ENCODE results near the gene CBLL2. TPM values are rescaled to one million over a fixed set of nuclear protein-coding genes. Genes with fewer than 3 reads are reported as not detected.

Gene CBLL2
- total and polyA plus RNA-seq, 2 donors (not counting 3 experiments of a cell fraction or from before 2014, with no cell fraction given) = not detected

GRCh38 chrX:22248401-22248800 is 24.3 kb upstream of the CBLL2 start:
- no TSS peak for BruUV-seq (replicated peaks)
- CTCF ChIA-PET = no interaction called here
- Histone ChIP-seq H3K27ac (ENCODE audit: insufficient read depth, low read depth, low read length) (no peak overlapping the region), H3K9ac (replicated peaks; ENCODE audit: extremely low read depth, insufficient read depth, low read length) (no peak overlapping the region), H3K79me2 (ENCODE audit: control insufficient read depth, insufficient read depth, low read length) (no peaks in the 10 kb centered on the region), H3K4me3 (replicated peaks in 1 of 3; ENCODE audit: insufficient read depth in 1 of 3, low read depth in 1 of 3, low read length in 3 of 3) (no peak overlapping the region), H3K36me3 (ENCODE audit: control insufficient read depth in 2 of 2, extremely low read depth in 1 of 2, insufficient read depth in 2 of 2, low read length in 2 of 2) (no peaks in the 10 kb centered on the region), H4K20me1 (replicated peaks; ENCODE audit: control insufficient read depth, extremely low read depth, insufficient read depth, low read length) (no peaks in the 10 kb centered on the region), H3K4me1 (ENCODE audit: control insufficient read depth, extremely low read depth, insufficient read depth, low read length) (no peaks in the 10 kb centered on the region), H2AFZ (ENCODE audit: low read depth, low read length) (no peak overlapping the region), H3K9me1 (replicated peaks; ENCODE audit: control insufficient read depth, extremely low read depth, insufficient read depth, low read length) (no peaks in the 10 kb centered on the region), H3K9me3 (replicated peaks; ENCODE audit: control insufficient read depth, insufficient read depth, low read length) (no peaks in the 10 kb centered on the region), H3K4me2 (ENCODE audit: insufficient read depth, low read length) (no peak overlapping the region), H3K27me3 (ENCODE audit: control insufficient read depth in 2 of 2, insufficient read depth in 2 of 2, low read length in 2 of 2) (no peaks in the 10 kb centered on the region)
- POLR2A ChIA-PET = no interaction called here
- no peak for FAIRE-seq
- no peak for DNase-seq (ENCODE audit: low read depth, low spot score)
- TF ChIP-seq, protein P1, sequence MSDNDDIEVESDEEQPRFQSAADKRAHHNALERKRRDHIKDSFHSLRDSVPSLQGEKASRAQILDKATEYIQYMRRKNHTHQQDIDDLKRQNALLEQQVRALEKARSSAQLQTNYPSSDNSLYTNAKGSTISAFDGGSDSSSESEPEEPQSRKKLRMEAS (IDR thresholded peaks at IDR 0.05; ENCODE audit: insufficient read depth, insufficient read length) = no peak
- TF ChIP-seq EZH2 (IDR thresholded peaks at IDR 0.05; ENCODE audit: borderline replicate concordance, low read depth, low read length, severe bottlenecking) (no peak), MYC (IDR thresholded peaks at IDR 0.05; ENCODE audit: low read depth, low read length) (no peak), FOS (IDR thresholded peaks at IDR 0.05; ENCODE audit: borderline replicate concordance, insufficient read depth, low read length) (no peak), GATA2 (IDR thresholded peaks at IDR 0.05; ENCODE audit: insufficient read depth, insufficient read length, low read depth, low read length) (no peak), JUN (IDR thresholded peaks at IDR 0.05; ENCODE audit: borderline replicate concordance, insufficient read depth, insufficient read length, low read depth) (no peak), POLR2AphosphoS5 (IDR thresholded peaks at IDR 0.05; ENCODE audit: insufficient read depth, low read depth, low read length) (no peak), POLR2A (IDR thresholded peaks at IDR 0.05; ENCODE audit: low read depth, low read length) (no peak)
- TF ChIP-seq, protein P2, sequence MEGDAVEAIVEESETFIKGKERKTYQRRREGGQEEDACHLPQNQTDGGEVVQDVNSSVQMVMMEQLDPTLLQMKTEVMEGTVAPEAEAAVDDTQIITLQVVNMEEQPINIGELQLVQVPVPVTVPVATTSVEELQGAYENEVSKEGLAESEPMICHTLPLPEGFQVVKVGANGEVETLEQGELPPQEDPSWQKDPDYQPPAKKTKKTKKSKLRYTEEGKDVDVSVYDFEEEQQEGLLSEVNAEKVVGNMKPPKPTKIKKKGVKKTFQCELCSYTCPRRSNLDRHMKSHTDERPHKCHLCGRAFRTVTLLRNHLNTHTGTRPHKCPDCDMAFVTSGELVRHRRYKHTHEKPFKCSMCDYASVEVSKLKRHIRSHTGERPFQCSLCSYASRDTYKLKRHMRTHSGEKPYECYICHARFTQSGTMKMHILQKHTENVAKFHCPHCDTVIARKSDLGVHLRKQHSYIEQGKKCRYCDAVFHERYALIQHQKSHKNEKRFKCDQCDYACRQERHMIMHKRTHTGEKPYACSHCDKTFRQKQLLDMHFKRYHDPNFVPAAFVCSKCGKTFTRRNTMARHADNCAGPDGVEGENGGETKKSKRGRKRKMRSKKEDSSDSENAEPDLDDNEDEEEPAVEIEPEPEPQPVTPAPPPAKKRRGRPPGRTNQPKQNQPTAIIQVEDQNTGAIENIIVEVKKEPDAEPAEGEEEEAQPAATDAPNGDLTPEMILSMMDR (IDR thresholded peaks at IDR 0.05; ENCODE audit: extremely low read depth in 1 of 2, insufficient read depth in 1 of 2, low read depth in 1 of 2, low read length in 2 of 2) = no peak
- intact Hi-C loops (cut with micrococcal nuclease) = no loop called here
- dilution Hi-C loops (cut with MboI; ENCODE audit: extremely low pct_ligation_motif_present, low sequenced_read_pairs) = no loop called here

Measured in endothelial cell of umbilical vein (primary cell).